ENCODE results near the gene AATF. TPM values are rescaled to one million over a fixed set of nuclear protein-coding genes. Genes with fewer than 3 reads are reported as not detected.
A peak's percentile ranks its signal among the peaks of the same experiment; 100 is the strongest.

AATF gene
- total RNA-seq, 4 donors from 2014 or later = 22.4 to 36.4 (median 32.4) TPM

GRCh38 chr17:36930583-36930900 is 18.2 kb upstream of the AATF start:
- Histone ChIP-seq H3K4me1 (peaks cover 40 to 48% (median 43%) of the 10 kb centered on the region in 3 donors), H3K27me3 (peaks cover 25 to 100% (median 71%) of the 10 kb centered on the region in 4 donors), H3K36me3 (no peaks in the 10 kb centered on the region), H3K4me3 (no peak overlapping the region), H3K27ac (no peak overlapping the region), H3K9me3 (no peaks in the 10 kb centered on the region)
- TF ChIP-seq CTCF (IDR thresholded peaks at IDR 0.05) (no peak), POLR2A (IDR thresholded peaks at IDR 0.05) (no peak)
- no peak for DNase-seq
- WGBS, 2 donors = 68 to 69% methylated on average over 1 of the region's 1 CpG
- intact Hi-C loops (cut with DNase I) = no loop called here

- H3K27me3 ChIP-seq = peaks cover 25 to 100% (median 78%) of the 10 kb centered on the region in 4 donors
- peaks cover 47 to 55% (median 49%) of the 10 kb centered on the region in 3 donors for H3K4me1 ChIP-seq
- H3K27ac ChIP-seq = no peak overlapping the region
- no peak for DNase-seq
- WGBS, 2 donors = 42 to 50% methylated on average over 5 to 7 of the region's 7 CpGs
- TF ChIP-seq CTCF (IDR thresholded peaks at IDR 0.05) (no peak), POLR2A (IDR thresholded peaks at IDR 0.05) (no peak)
- no peaks in the 10 kb centered on the region for H3K9me3 ChIP-seq
- no peaks in the 10 kb centered on the region for H3K36me3 ChIP-seq
- intact Hi-C loops (cut with DNase I) = no loop called here
- no peak overlapping the region for H3K4me3 ChIP-seq
These were observed 17.6 kb upstream of the AATF start for GRCh38 chr17:36931096-36931696.

- peaks cover 25 to 100% (median 83%) of the 10 kb centered on the region in 4 donors for H3K27me3 ChIP-seq
- WGBS, 2 donors = 2 to 6% methylated on average over 29 to 30 of the region's 30 CpGs
- H3K36me3 ChIP-seq = no peaks in the 10 kb centered on the region
- DNase-seq = no peak
- H3K4me1 ChIP-seq = peaks cover 53 to 61% (median 56%) of the 10 kb centered on the region in 3 donors
- no peaks in the 10 kb centered on the region for H3K9me3 ChIP-seq
- H3K27ac ChIP-seq = no peak overlapping the region
- intact Hi-C loops (cut with DNase I) = no loop called here
- TF ChIP-seq POLR2A (IDR thresholded peaks at IDR 0.05) = no peak
- no peak for TF ChIP-seq CTCF (IDR thresholded peaks at IDR 0.05)
- peak overlapping the region in 2 of 4 donors; percentile 13 to 52 for H3K4me3 ChIP-seq
These were observed 16.9 kb upstream of the AATF start for GRCh38 chr17:36931697-36932382.

- H3K4me3 ChIP-seq = peak overlapping the region in 2 of 4 donors; percentile 13 to 52
- no peaks in the 10 kb centered on the region for H3K36me3 ChIP-seq
- intact Hi-C loops (cut with DNase I) = no loop called here
- TF ChIP-seq CTCF (IDR thresholded peaks at IDR 0.05) (no peak), POLR2A (IDR thresholded peaks at IDR 0.05) (no peak)
- peaks cover 27 to 100% (median 87%) of the 10 kb centered on the region in 4 donors for H3K27me3 ChIP-seq
- H3K4me1 ChIP-seq = peaks cover 58 to 66% (median 61%) of the 10 kb centered on the region in 3 donors
- 5% methylated on average over 14 of the region's 16 CpGs for WGBS, 2 donors
- H3K9me3 ChIP-seq = no peaks in the 10 kb centered on the region
- no peak overlapping the region for H3K27ac ChIP-seq
- no peak for DNase-seq
These were observed 16.4 kb upstream of the AATF start for GRCh38 chr17:36932383-36932693.

GRCh38 chr17:36932694-36933511 is 15.9 kb upstream of the AATF start:
- Histone ChIP-seq H3K36me3 (no peaks in the 10 kb centered on the region), H3K4me3 (peak overlapping the region in 2 of 4 donors; percentile 13 to 52), H3K27me3 (peaks cover 32 to 100% (median 90%) of the 10 kb centered on the region in 4 donors), H3K27ac (no peak overlapping the region), H3K9me3 (no peaks in the 10 kb centered on the region), H3K4me1 (peaks cover 64 to 71% (median 66%) of the 10 kb centered on the region in 3 donors)
- no peak for DNase-seq
- intact Hi-C loops (cut with DNase I) = no loop called here
- TF ChIP-seq CTCF (IDR thresholded peaks at IDR 0.05) (no peak), POLR2A (IDR thresholded peaks at IDR 0.05) (no peak)
- 4 to 14% methylated on average over 20 to 27 of the region's 40 CpGs for WGBS, 2 donors
